Thymus (tissue), 11 donors: Measurements from ENCODE around the gene RSRC2. TPM values are rescaled to one million over a fixed set of nuclear protein-coding genes. Genes with fewer than 3 reads are reported as not detected.

ENCODE experiments used
- DNase-seq, 9 donors: peaks; one replicate each; pipeline ENCODE4 v3.0.0-alpha.2; 2013; ENCODE audit warnings: low spot score in 9 of 9, low read depth in 6 of 9, missing footprints in 1 of 9
- H3K27ac ChIP-seq, 2 donors: one replicate each; pipeline ENCODE4 v1.5.1; 2013; ENCODE audit warnings: control low read depth in 1 of 2, low read depth in 1 of 2, low read length in 1 of 2, mild to moderate bottlenecking in 1 of 2, moderate library complexity in 1 of 2
- H3K27me3 ChIP-seq, 2 donors: one replicate each; pipeline ENCODE4 v1.5.1; 2013; ENCODE audit warnings: low read length in 1 of 2; ENCODE audit not compliant: control insufficient read depth in 2 of 2, insufficient read depth in 1 of 2
- H3K36me3 ChIP-seq, 2 donors: one replicate each; pipeline ENCODE4 v1.5.1; 2013; ENCODE audit warnings: low read length in 1 of 2, mild to moderate bottlenecking in 1 of 2, moderate library complexity in 1 of 2; ENCODE audit not compliant: control insufficient read depth in 2 of 2, insufficient read depth in 2 of 2
- H3K4me1 ChIP-seq, 2 donors: one replicate each; pipeline ENCODE4 v1.5.1; 2013; ENCODE audit warnings: low read length in 2 of 2; ENCODE audit not compliant: control insufficient read depth in 2 of 2, insufficient read depth in 2 of 2
- H3K4me3 ChIP-seq, 2 donors: one replicate each; pipeline ENCODE4 v1.5.1; 2013; ENCODE audit warnings: low read length in 2 of 2, control low read depth in 1 of 2, mild to moderate bottlenecking in 1 of 2
- H3K9me3 ChIP-seq, 2 donors: one replicate each; pipeline ENCODE4 v1.5.1; 2013; ENCODE audit warnings: low read length in 1 of 2, mild to moderate bottlenecking in 1 of 2; ENCODE audit not compliant: control insufficient read depth in 2 of 2, insufficient read depth in 1 of 2
- WGBS: extraction: QIAGEN DNeasy Blood & Tissue Kit; methylation state at CpG from one replicate; pipeline ENCODE4 v1.1.7; 2013; 5-methylcytosine and 5-hydroxymethylcytosine counted together
- polyA plus RNA-seq: library from polyadenylated mRNA; stranded (reverse); fragments of 200-250 nt; gene quantifications from one replicate; pipeline ENCODE4 v1.2.3, GENCODE V29; 2013
- total RNA-seq: library from RNA; stranded (reverse); fragments of 120-200 nt; gene quantifications from one replicate; pipeline ENCODE4 v1.2.4, GENCODE V29; 2013
- donor health status: healthy.

Gene RSRC2
- total and polyA plus RNA-seq, 2 donors: 75.5 to 112 TPM

DNA sequence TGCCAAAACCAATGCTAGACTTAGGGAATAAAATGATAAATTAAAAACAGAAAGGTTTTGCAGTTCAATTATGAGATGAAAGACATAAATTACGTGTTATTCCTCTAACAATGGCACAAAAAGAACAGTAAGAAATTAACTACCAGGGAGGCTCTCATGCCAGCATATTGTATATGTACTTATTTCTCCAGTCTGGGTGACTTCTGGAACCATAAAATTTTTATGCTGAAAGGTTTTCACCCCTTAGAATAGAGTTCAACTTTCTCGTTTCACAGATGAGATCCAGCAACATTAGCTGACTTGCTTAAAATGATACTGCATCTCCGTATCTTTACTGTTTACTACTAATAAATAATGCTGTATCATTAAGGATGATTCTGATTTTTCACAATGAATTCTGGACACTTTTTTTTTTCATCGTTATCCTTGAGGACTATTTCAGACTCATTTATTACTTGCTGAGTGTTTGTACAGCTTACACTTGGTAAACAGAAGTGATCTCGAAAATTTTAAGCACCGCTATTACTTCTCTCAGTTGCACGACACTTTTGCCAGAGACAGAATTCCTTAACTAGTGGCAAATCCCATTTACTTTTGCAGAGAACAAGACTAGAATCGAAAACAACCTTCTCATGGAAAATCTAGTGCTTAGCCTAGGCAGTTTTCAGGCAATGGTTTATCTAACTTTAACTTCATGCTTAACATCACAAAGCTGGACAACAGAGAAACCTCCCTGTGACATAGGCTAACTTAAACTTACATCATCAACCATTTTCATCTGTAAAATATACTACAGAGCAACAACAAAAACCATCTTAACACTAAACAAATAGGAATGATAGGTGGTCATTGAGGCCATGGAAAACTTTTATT lies 2.7 kb downstream of the RSRC2 start:
- WGBS: 68% methylated on average over 8 of the region's 8 CpGs
- Histone ChIP-seq H3K9me3 (no peaks in the 10 kb centered on the region), H3K4me1 (peaks cover 7 to 11% of the 10 kb centered on the region in 2 donors), H3K4me3 (peak overlapping the region; percentile 20 to 54), H3K36me3 (peaks cover 16 to 62% of the 10 kb centered on the region in 2 donors), H3K27me3 (no peaks in the 10 kb centered on the region), H3K27ac (no peak overlapping the region)
- no peak for DNase-seq

GRCh38 chr12:122523280-122523679 lies 3.5 kb downstream of the RSRC2 start:
- no peak for DNase-seq
- Histone ChIP-seq H3K36me3 (peaks cover 20 to 64% of the 10 kb centered on the region in 2 donors), H3K4me3 (no peak overlapping the region), H3K4me1 (peaks cover 5 to 9% of the 10 kb centered on the region in 2 donors), H3K27ac (no peak overlapping the region), H3K9me3 (no peaks in the 10 kb centered on the region), H3K27me3 (no peaks in the 10 kb centered on the region)
- 89% methylated on average over 8 of the region's 8 CpGs for WGBS

GRCh38 chr12:122520676-122521075 lies 6.1 kb downstream of the RSRC2 start:
- H3K27ac ChIP-seq: no peak overlapping the region
- peaks cover 40 to 90% of the 10 kb centered on the region in 2 donors for H3K36me3 ChIP-seq
- no peak overlapping the region for H3K4me3 ChIP-seq
- 99% methylated on average over 4 of the region's 4 CpGs for WGBS
- no peaks in the 10 kb centered on the region for H3K9me3 ChIP-seq
- H3K27me3 ChIP-seq: no peaks in the 10 kb centered on the region
- DNase-seq: no peak
- peaks cover 4% of the 10 kb centered on the region in 2 donors for H3K4me1 ChIP-seq

GRCh38 chr12:122519418-122519817 lies 7.3 kb downstream of the RSRC2 start:
- Histone ChIP-seq H3K4me3 (no peak overlapping the region), H3K4me1 (peaks cover 4% of the 10 kb centered on the region in 2 donors), H3K9me3 (no peaks in the 10 kb centered on the region), H3K36me3 (peaks cover 49 to 94% of the 10 kb centered on the region in 2 donors), H3K27me3 (no peaks in the 10 kb centered on the region), H3K27ac (no peak overlapping the region)
- 96% methylated on average over 1 of the region's 1 CpG for WGBS
- no peak for DNase-seq

- no peak for DNase-seq
- H3K4me1 ChIP-seq: peaks cover 2 to 4% of the 10 kb centered on the region in 2 donors
- no peaks in the 10 kb centered on the region for H3K27me3 ChIP-seq
- no peaks in the 10 kb centered on the region for H3K9me3 ChIP-seq
- H3K4me3 ChIP-seq: no peak overlapping the region
- peaks cover 50 to 92% of the 10 kb centered on the region in 2 donors for H3K36me3 ChIP-seq
- WGBS: 98% methylated on average over 1 of the region's 1 CpG
- H3K27ac ChIP-seq: no peak overlapping the region
These were observed 7.8 kb downstream of the RSRC2 start for GRCh38 chr12:122518908-122519307.

- Histone ChIP-seq H3K36me3 (peaks cover 57 to 91% of the 10 kb centered on the region in 2 donors), H3K9me3 (no peaks in the 10 kb centered on the region), H3K4me3 (no peak overlapping the region), H3K4me1 (no peaks in the 10 kb centered on the region), H3K27me3 (no peaks in the 10 kb centered on the region), H3K27ac (no peak overlapping the region)
- DNase-seq: no peak
- WGBS: 97% methylated on average over 5 of the region's 5 CpGs
These were observed 8.9 kb downstream of the RSRC2 start for GRCh38 chr12:122517877-122518276.

GRCh38 chr12:122516544-122517361 lies 10.0 kb downstream of the RSRC2 start:
- DNase-seq: no peak
- WGBS: 98% methylated on average over 13 of the region's 13 CpGs
- H3K27me3 ChIP-seq: no peaks in the 10 kb centered on the region
- H3K4me1 ChIP-seq: no peaks in the 10 kb centered on the region
- H3K9me3 ChIP-seq: no peaks in the 10 kb centered on the region
- H3K4me3 ChIP-seq: no peak overlapping the region
- H3K27ac ChIP-seq: no peak overlapping the region
- peaks cover 58 to 90% of the 10 kb centered on the region in 2 donors for H3K36me3 ChIP-seq

GRCh38 chr12:122515275-122515674 lies 11.5 kb downstream of the RSRC2 start:
- Histone ChIP-seq H3K4me1 (no peaks in the 10 kb centered on the region), H3K36me3 (peaks cover 53 to 90% of the 10 kb centered on the region in 2 donors), H3K27ac (no peak overlapping the region), H3K9me3 (no peaks in the 10 kb centered on the region), H3K4me3 (no peak overlapping the region), H3K27me3 (no peaks in the 10 kb centered on the region)
- no peak for DNase-seq
- over 99% methylated on average over 2 of the region's 2 CpGs for WGBS

- H3K27ac ChIP-seq: no peak overlapping the region
- H3K36me3 ChIP-seq: peaks cover 64 to 90% of the 10 kb centered on the region in 2 donors
- H3K9me3 ChIP-seq: no peaks in the 10 kb centered on the region
- H3K4me3 ChIP-seq: no peak overlapping the region
- no peaks in the 10 kb centered on the region for H3K27me3 ChIP-seq
- DNase-seq: no peak
- 97% methylated on average over 4 of the region's 4 CpGs for WGBS
- H3K4me1 ChIP-seq: no peaks in the 10 kb centered on the region
These were observed 13.1 kb downstream of the RSRC2 start for GRCh38 chr12:122513660-122514059.
